NCI-H2029 treated with DMSO at 0.1 percent for 48 hours (cell line): Measurements from ENCODE around the gene RRAD.

ENCODE experiments used
- DNase-seq: peaks from one replicate; lab custom pipeline; 2025; lab: John Stamatoyannopoulos, UW

The RRAD gene

GRCh38 chr16:66934138-66934838 is 9.0 kb upstream of the RRAD start, which contains the start of gene CIAO2B:
Gene CIAO2B, minus strand, starts transcription at chr16:66934402. Its CDS starts 38 bp downstream, at chr16:66934364.
- DNase-seq = no peak

- DNase-seq = no peak
Measured at GRCh38 chr16:66933776-66934137, 8.4 kb upstream of the RRAD start.

GRCh38 chr16:66932076-66932475 is 6.7 kb upstream of the RRAD start:
- no peak for DNase-seq

GRCh38 chr16:66931665-66932064 is 6.3 kb upstream of the RRAD start:
- no peak for DNase-seq

GRCh38 chr16:66930189-66930588 is 4.9 kb upstream of the RRAD start:
- DNase-seq = no peak

GRCh38 chr16:66928702-66929388 is 3.5 kb upstream of the RRAD start:
- no peak for DNase-seq

- no peak for DNase-seq
Measured at GRCh38 chr16:66927918-66928649, 2.7 kb upstream of the RRAD start.

GRCh38 chr16:66926961-66927436 is 1.7 kb upstream of the RRAD start:
- no peak for DNase-seq

GRCh38 chr16:66926171-66926947 is 1.0 kb upstream of the RRAD start:
- no peak for DNase-seq

- DNase-seq = no peak
Measured at GRCh38 chr16:66924527-66925321, 611 bp downstream of the RRAD start.

GRCh38 chr16:66923866-66924265 is 1.5 kb downstream of the RRAD start:
- peak; percentile 24 for DNase-seq

GRCh38 chr16:66923247-66923731 is 2.0 kb downstream of the RRAD start:
- no peak for DNase-seq

GRCh38 chr16:66921729-66922450 is 3.4 kb downstream of the RRAD start:
- no peak for DNase-seq

- DNase-seq = no peak
Measured at GRCh38 chr16:66920924-66921680, 4.2 kb downstream of the RRAD start.

- DNase-seq = no peak
Measured at GRCh38 chr16:66920299-66920590, 5.1 kb downstream of the RRAD start.

GRCh38 chr16:66919569-66920298 is 5.6 kb downstream of the RRAD start:
- no peak for DNase-seq

GRCh38 chr16:66918803-66919568 is 6.3 kb downstream of the RRAD start, which contains the start of gene CDH16:
Gene CDH16, minus strand, starts transcription at chr16:66918885. Its CDS starts 820 bp downstream, at chr16:66918065.
- no peak for DNase-seq

- DNase-seq = no peak
Measured at GRCh38 chr16:66918355-66918754, 7.0 kb downstream of the RRAD start.
